Diencephalon (tissue), 1 donor: Measurements from ENCODE around the gene TNFSF13. TPM values are rescaled to one million over a fixed set of nuclear protein-coding genes. Genes with fewer than 3 reads are reported as not detected.

ENCODE experiments used
- small RNA-seq: library from RNA; depleted of rRNA; stranded (forward); fragments of <200 nt; gene quantifications from one replicate; pipeline ENCODE3, GENCODE V24; 2014
- total RNA-seq: library from RNA; depleted of rRNA; stranded (reverse); fragments of >200 nt; gene quantifications from one replicate; pipeline ENCODE4 v1.2.3, GENCODE V29; 2014

Gene TNFSF13
- 1.6 TPM for total RNA-seq

GRCh38 chr17:7558544-7559319, at the start of gene TNFSF13:
TNFSF13 (plus strand) TSS chr17:7558750; CDS start chr17:7559040, 290 bp downstream.

GRCh38 chr17:7548585-7549400, 9.8 kb upstream of the TNFSF13 start, which contains the start of gene TNFSF12:
TNFSF12 (plus strand) TSS chr17:7549058; CDS start chr17:7549154, 96 bp downstream.

GRCh38 chr17:7561589-7562207, 3.1 kb downstream of the TNFSF13 start, which contains the start of gene SENP3:
SENP3 (plus strand) TSS chr17:7561919; CDS start chr17:7563077, 1,158 bp downstream.

GRCh38 chr17:7579001-7579833, 20.7 kb downstream of the TNFSF13 start, which contains the start of gene CD68:
CD68 (plus strand) TSS chr17:7579638; CDS start chr17:7579678, 40 bp downstream.

GRCh38 chr17:7583253-7584109, 24.9 kb downstream of the TNFSF13 start, which contains the start of gene MPDU1:
MPDU1 (plus strand) TSS chr17:7583852; CDS start chr17:7583863, 11 bp downstream.

GRCh38 chr17:7589891-7590691, 31.5 kb downstream of the TNFSF13 start, which contains the start of gene SOX15:
SOX15 (minus strand) TSS chr17:7590094; CDS start chr17:7589676, 418 bp downstream.

Small RNA genes lying within 50 kb of the gene (small RNA-seq; reads per million reads assigned to genes)
- gene CD68 (not detected), gene RF00019 (not detected), gene SNORA48 (not detected), gene SNORD10 (not detected)

Other genes starting within 250 kb of the TNFSF13 start
- 38.5 TPM for gene GPS2, start 243.4 kb upstream of the TNFSF13 start, total RNA-seq
- gene NEURL4, start 229.4 kb upstream of the TNFSF13 start, total RNA-seq = 44.3 TPM
- gene ACAP1, start 222.2 kb upstream of the TNFSF13 start, total RNA-seq = 0.23 TPM
- gene KCTD11, start 206.6 kb upstream of the TNFSF13 start, total RNA-seq = 4.6 TPM
- not detected for gene TMEM95, start 203.6 kb upstream of the TNFSF13 start, total RNA-seq
- gene TNK1, start 177.7 kb upstream of the TNFSF13 start, total RNA-seq = 1.4 TPM
- gene PLSCR3, start 164.2 kb upstream of the TNFSF13 start, total RNA-seq = 9.2 TPM
- gene TMEM256, start 154.7 kb upstream of the TNFSF13 start, total RNA-seq = 63.7 TPM
- gene NLGN2, start 150.9 kb upstream of the TNFSF13 start, total RNA-seq = 19.1 TPM
- not detected for gene SPEM1, start 138.4 kb upstream of the TNFSF13 start, total RNA-seq
- gene SPEM2, start 133.1 kb upstream of the TNFSF13 start, total RNA-seq = not detected
- gene SPEM3, start 129.9 kb upstream of the TNFSF13 start, total RNA-seq = not detected
- 1.4 TPM for gene TMEM102, start 123.3 kb upstream of the TNFSF13 start, total RNA-seq
- gene FGF11, start 119.2 kb upstream of the TNFSF13 start, total RNA-seq = 9.0 TPM
- gene CHRNB1, start 113.7 kb upstream of the TNFSF13 start, total RNA-seq = 19.1 TPM
- 25.6 TPM for gene ZBTB4, start 79.1 kb upstream of the TNFSF13 start, total RNA-seq
- not detected for gene SLC35G6, start 77.3 kb upstream of the TNFSF13 start, total RNA-seq
- gene POLR2A, start 74.4 kb upstream of the TNFSF13 start, total RNA-seq = 65.7 TPM
- 4.8 TPM for gene TNFSF12, start 9.7 kb upstream of the TNFSF13 start, total RNA-seq
- 76.6 TPM for gene SENP3, start 3.2 kb downstream of the TNFSF13 start, total RNA-seq
- gene CD68, start 20.9 kb downstream of the TNFSF13 start, total RNA-seq = 5.5 TPM
- gene MPDU1, start 25.1 kb downstream of the TNFSF13 start, total RNA-seq = 44.1 TPM
- gene SOX15, start 31.3 kb downstream of the TNFSF13 start, total RNA-seq = 1.4 TPM
- gene FXR2, start 56.1 kb downstream of the TNFSF13 start, total RNA-seq = 46.1 TPM
- 30.7 TPM for gene SAT2, start 69.1 kb downstream of the TNFSF13 start, total RNA-seq
- not detected for gene SHBG, start 71.4 kb downstream of the TNFSF13 start, total RNA-seq
- 27.5 TPM for gene ATP1B2, start 92.2 kb downstream of the TNFSF13 start, total RNA-seq
- 10.6 TPM for gene TP53, start 128.7 kb downstream of the TNFSF13 start, total RNA-seq
- 7.8 TPM for gene WRAP53, start 129.7 kb downstream of the TNFSF13 start, total RNA-seq
- gene EFNB3, start 146.5 kb downstream of the TNFSF13 start, total RNA-seq = 42.4 TPM
- gene DNAH2, start 159.0 kb downstream of the TNFSF13 start, total RNA-seq = 2.5 TPM